ENCODE data around the gene PPP1R37.

Gene PPP1R37

DNA sequence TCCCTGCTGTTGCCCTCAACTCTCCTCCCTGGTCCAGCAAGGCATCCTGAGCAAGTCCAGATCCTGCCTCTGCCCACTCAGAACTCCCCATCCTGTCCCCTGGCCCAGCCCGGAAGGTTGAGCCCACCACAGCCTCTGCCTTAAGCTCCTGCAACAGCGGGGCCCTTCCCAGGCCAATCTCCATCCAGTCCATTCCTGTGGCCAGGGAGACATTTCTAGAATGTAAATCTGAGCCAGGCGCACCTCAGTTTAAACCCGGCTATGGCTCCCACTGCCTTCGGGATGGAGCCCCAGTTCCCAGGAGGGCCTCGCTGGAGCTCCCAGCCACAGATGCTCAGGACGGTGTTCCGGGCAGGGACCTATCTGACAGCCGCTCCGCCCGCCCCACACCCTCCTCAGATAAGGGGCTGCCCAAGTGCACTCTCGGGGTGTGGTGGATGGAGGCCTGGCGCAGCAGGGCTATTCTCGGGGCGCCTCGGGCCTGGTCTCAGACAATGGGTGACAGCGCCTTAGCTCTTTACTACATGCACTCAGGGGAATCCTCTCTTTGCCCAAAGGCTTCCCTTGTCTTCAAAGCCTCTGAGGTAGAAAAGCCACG, 79.7 kb downstream of the PPP1R37 start:
- Histone ChIP-seq H3K9me3 (ENCODE audit: insufficient read depth, low read depth, low read length) (peaks cover 2% of the 10 kb centered on the region), H3K4me3 (ENCODE audit: low read depth, low read length) (no peak overlapping the region), H2AK5ac (ENCODE audit: low read length) (no peak overlapping the region), H3K36me3 (ENCODE audit: control insufficient read depth in 1 of 2, insufficient read depth in 2 of 2, low read length in 2 of 2) (no peaks in the 10 kb centered on the region), H3K4me1 (ENCODE audit: control insufficient read depth in 1 of 2, insufficient read depth in 2 of 2, low read length in 2 of 2) (no peaks in the 10 kb centered on the region), H4K91ac (ENCODE audit: low read depth, low read length) (no peak overlapping the region), H2BK5ac (ENCODE audit: low read depth, low read length, poor library complexity) (no peak overlapping the region), H3K23ac (ENCODE audit: low read length) (no peak overlapping the region), H3K4ac (ENCODE audit: low read depth, low read length) (no peak overlapping the region), H3K9ac (ENCODE audit: low read length) (no peak overlapping the region), H4K12ac (ENCODE audit: low read depth, low read length) (no peak overlapping the region), H2BK120ac (ENCODE audit: insufficient read depth, low read length, poor library complexity) (no peak overlapping the region), H3K18ac (ENCODE audit: low read length) (no peak overlapping the region), H3K27ac (ENCODE audit: low read depth, low read length) (no peak overlapping the region), H3K4me2 (ENCODE audit: low read length) (no peak overlapping the region), H4K8ac (ENCODE audit: low read depth, low read length) (no peak overlapping the region), H2AFZ (ENCODE audit: insufficient read depth, low read length, poor library complexity) (no peak overlapping the region), H2BK12ac (ENCODE audit: low read length) (no peak overlapping the region), H3K14ac (ENCODE audit: low read length) (no peak overlapping the region), H3K79me2 (ENCODE audit: control insufficient read depth, insufficient read depth, low read length, poor library complexity) (no peaks in the 10 kb centered on the region), H3K79me1 (ENCODE audit: low read length) (no peaks in the 10 kb centered on the region), H3K27me3 (ENCODE audit: insufficient read depth, low read length) (no peaks in the 10 kb centered on the region)
- no peak for DNase-seq
- WGBS (ENCODE audit: extremely low coverage, insufficient coverage, insufficient read length) = no CpG with 5 or more reads among the region's 18 CpGs

DNA sequence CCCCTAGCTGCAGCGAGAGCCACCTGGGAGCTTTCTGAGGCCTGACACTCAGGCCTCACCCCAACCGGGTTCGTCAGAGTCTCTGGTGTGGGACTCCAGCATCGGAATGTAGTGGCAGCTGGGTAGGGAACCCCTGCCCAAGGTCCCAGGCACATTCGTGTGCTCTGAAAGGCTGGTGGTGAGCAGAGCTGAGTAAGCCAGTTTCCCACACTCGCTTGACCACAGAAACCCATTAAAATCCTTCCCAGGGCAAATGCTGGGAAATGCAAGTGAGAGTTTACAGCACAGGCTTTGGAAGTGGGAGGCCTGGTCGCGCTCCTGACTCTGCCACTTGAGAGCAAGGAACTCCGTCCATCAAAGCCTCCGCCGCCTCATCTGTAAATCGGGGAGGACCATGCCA, 80.8 kb downstream of the PPP1R37 start:
- no CpG with 5 or more reads among the region's 12 CpGs for WGBS (ENCODE audit: extremely low coverage, insufficient coverage, insufficient read length)
- Histone ChIP-seq H2BK12ac (ENCODE audit: low read length) (no peak overlapping the region), H2BK120ac (ENCODE audit: insufficient read depth, low read length, poor library complexity) (no peak overlapping the region)

DNA sequence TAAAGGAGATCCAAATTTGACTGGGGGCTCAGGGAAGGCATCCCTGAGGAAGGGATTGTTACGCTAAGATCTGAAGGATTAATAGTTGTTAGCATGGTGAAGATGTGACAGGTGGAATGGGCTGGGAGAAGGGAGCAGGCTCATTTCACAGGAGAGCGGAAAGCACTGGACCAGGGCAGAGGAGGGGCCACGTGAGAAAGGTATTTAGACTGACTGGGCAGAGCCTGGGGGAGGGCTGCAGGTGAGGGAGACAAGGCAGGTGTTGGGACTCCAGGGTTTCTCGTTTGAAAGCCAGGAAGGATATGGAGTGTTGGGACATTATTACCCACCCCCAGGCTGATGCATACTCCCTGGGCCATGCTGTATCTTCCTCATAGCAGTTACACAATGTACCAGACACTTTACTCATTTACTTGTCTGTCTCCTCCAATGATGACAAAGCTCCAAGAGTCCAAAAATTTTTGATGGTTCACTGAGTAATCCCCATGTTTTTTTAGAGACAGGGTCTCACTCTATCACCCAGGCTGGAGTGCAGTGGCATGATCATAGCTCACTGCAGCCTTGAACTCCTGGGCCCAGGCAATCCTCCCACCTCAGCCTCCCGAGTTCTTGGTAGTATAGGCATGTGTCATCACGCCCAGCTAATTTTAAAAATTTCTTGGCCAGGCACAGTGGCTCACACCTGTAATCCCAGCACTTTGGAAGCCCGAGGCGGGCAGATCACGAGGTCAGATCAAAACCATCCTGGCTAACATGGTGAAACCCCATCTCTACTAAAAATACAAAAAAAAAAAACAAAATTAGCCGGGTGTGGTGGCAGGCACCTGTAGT, 82.8 kb downstream of the PPP1R37 start:
- H3K4me1 ChIP-seq (ENCODE audit: control insufficient read depth in 1 of 2, insufficient read depth in 2 of 2, low read length in 2 of 2) = peaks cover 6 to 7% of the 10 kb centered on the region in 2 experiments
- no peak overlapping the region for H2BK12ac ChIP-seq (ENCODE audit: low read length)
- no peaks in the 10 kb centered on the region for H3K9me3 ChIP-seq (ENCODE audit: insufficient read depth, low read depth, low read length)
- H2BK5ac ChIP-seq (ENCODE audit: low read depth, low read length, poor library complexity) = no peak overlapping the region
- H3K9ac ChIP-seq (ENCODE audit: low read length) = no peak overlapping the region
- no peak overlapping the region for H3K14ac ChIP-seq (ENCODE audit: low read length)
- H3K4me3 ChIP-seq (ENCODE audit: low read depth, low read length) = no peak overlapping the region
- peaks cover 11% of the 10 kb centered on the region for H3K79me2 ChIP-seq (ENCODE audit: control insufficient read depth, insufficient read depth, low read length, poor library complexity)
- H3K23ac ChIP-seq (ENCODE audit: low read length) = no peak overlapping the region
- H2BK120ac ChIP-seq (ENCODE audit: insufficient read depth, low read length, poor library complexity) = no peak overlapping the region
- no peak overlapping the region for H2AK5ac ChIP-seq (ENCODE audit: low read length)
- DNase-seq = peak; percentile 52 to 81
- H3K4ac ChIP-seq (ENCODE audit: low read depth, low read length) = no peak overlapping the region
- H3K4me2 ChIP-seq (ENCODE audit: low read length) = no peak overlapping the region
- no peak overlapping the region for H4K91ac ChIP-seq (ENCODE audit: low read depth, low read length)
- H4K8ac ChIP-seq (ENCODE audit: low read depth, low read length) = no peak overlapping the region
- H3K18ac ChIP-seq (ENCODE audit: low read length) = no peak overlapping the region
- no peaks in the 10 kb centered on the region for H3K36me3 ChIP-seq (ENCODE audit: control insufficient read depth in 1 of 2, insufficient read depth in 2 of 2, low read length in 2 of 2)
- no peak overlapping the region for H4K12ac ChIP-seq (ENCODE audit: low read depth, low read length)
- H3K27ac ChIP-seq (ENCODE audit: low read depth, low read length) = no peak overlapping the region
- WGBS (ENCODE audit: extremely low coverage, insufficient coverage, insufficient read length) = no CpG with 5 or more reads among the region's 10 CpGs
- no peak overlapping the region for H2AFZ ChIP-seq (ENCODE audit: insufficient read depth, low read length, poor library complexity)
- no peaks in the 10 kb centered on the region for H3K27me3 ChIP-seq (ENCODE audit: insufficient read depth, low read length)
- peaks cover 14% of the 10 kb centered on the region for H3K79me1 ChIP-seq (ENCODE audit: low read length)

More for the DNA sequence above, 80.8 kb downstream of the PPP1R37 start:
- Histone ChIP-seq H4K12ac (ENCODE audit: low read depth, low read length) (no peak overlapping the region), H3K14ac (ENCODE audit: low read length) (no peak overlapping the region), H4K8ac (ENCODE audit: low read depth, low read length) (no peak overlapping the region), H3K27ac (ENCODE audit: low read depth, low read length) (no peak overlapping the region), H4K91ac (ENCODE audit: low read depth, low read length) (no peak overlapping the region), H3K4me2 (ENCODE audit: low read length) (no peak overlapping the region), H2AFZ (ENCODE audit: insufficient read depth, low read length, poor library complexity) (no peak overlapping the region), H3K27me3 (ENCODE audit: insufficient read depth, low read length) (no peaks in the 10 kb centered on the region), H3K79me2 (ENCODE audit: control insufficient read depth, insufficient read depth, low read length, poor library complexity) (peaks cover 2% of the 10 kb centered on the region), H2BK5ac (ENCODE audit: low read depth, low read length, poor library complexity) (no peak overlapping the region), H3K18ac (ENCODE audit: low read length) (no peak overlapping the region), H3K4me1 (ENCODE audit: control insufficient read depth in 1 of 2, insufficient read depth in 2 of 2, low read length in 2 of 2) (no peaks in the 10 kb centered on the region), H3K4ac (ENCODE audit: low read depth, low read length) (no peak overlapping the region), H2AK5ac (ENCODE audit: low read length) (no peak overlapping the region), H3K79me1 (ENCODE audit: low read length) (peaks cover 5% of the 10 kb centered on the region), H3K9me3 (ENCODE audit: insufficient read depth, low read depth, low read length) (peaks cover 2% of the 10 kb centered on the region), H3K9ac (ENCODE audit: low read length) (no peak overlapping the region), H3K23ac (ENCODE audit: low read length) (no peak overlapping the region), H3K4me3 (ENCODE audit: low read depth, low read length) (no peak overlapping the region), H3K36me3 (ENCODE audit: control insufficient read depth in 1 of 2, insufficient read depth in 2 of 2, low read length in 2 of 2) (no peaks in the 10 kb centered on the region)
- no peak for DNase-seq

DNA sequence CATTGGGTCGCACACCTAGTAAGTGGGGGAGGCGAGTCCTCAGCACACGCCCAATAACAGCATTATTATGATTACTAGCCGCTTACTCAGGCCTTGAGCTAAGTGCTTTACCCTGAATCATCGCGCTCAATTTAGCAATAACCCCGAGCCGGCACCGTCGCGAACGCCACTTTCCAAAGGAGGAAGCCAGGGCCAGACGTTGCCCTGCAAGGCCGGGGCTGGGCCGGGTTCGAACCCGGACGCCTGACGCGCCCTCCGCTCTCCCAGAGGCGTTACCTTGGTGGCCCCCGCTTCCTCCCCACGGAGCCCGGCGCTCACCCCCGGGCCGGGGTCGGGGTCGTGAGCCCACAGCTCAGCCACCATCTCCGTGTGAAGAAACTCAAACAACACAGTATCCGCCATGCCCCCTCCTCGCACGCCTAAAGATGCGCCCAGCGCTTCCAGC, 84.9 kb downstream of the PPP1R37 start, which contains the start of gene TRAPPC6A:
Gene TRAPPC6A, minus strand, starts transcription at position 421 of the 445 bp plus-strand sequence. Its CDS starts 19 bp downstream, at position 402.
- Histone ChIP-seq H2AFZ (ENCODE audit: insufficient read depth, low read length, poor library complexity) (peak within 1 kb of the TSS; percentile 95), H3K27ac (ENCODE audit: low read depth, low read length) (peak within 1 kb of the TSS; percentile 59), H4K12ac (ENCODE audit: low read depth, low read length) (peak within 1 kb of the TSS; percentile 74), H3K23ac (ENCODE audit: low read length) (no peak within 1 kb of the TSS), H3K27me3 (ENCODE audit: insufficient read depth, low read length) (no peaks in the 10 kb centered on the region), H3K79me2 (ENCODE audit: control insufficient read depth, insufficient read depth, low read length, poor library complexity) (peaks cover 12% of the 10 kb centered on the region), H3K9ac (ENCODE audit: low read length) (peak within 1 kb of the TSS; percentile 82), H2BK120ac (ENCODE audit: insufficient read depth, low read length, poor library complexity) (peak within 1 kb of the TSS; percentile 77), H4K91ac (ENCODE audit: low read depth, low read length) (peak within 1 kb of the TSS; percentile 76), H3K9me3 (ENCODE audit: insufficient read depth, low read depth, low read length) (no peaks in the 10 kb centered on the region), H3K4me2 (ENCODE audit: low read length) (peak within 1 kb of the TSS; percentile 78), H3K79me1 (ENCODE audit: low read length) (peaks cover 14% of the 10 kb centered on the region), H3K4ac (ENCODE audit: low read depth, low read length) (peak within 1 kb of the TSS; percentile 76), H2BK12ac (ENCODE audit: low read length) (no peak within 1 kb of the TSS), H3K4me1 (ENCODE audit: control insufficient read depth in 1 of 2, insufficient read depth in 2 of 2, low read length in 2 of 2) (peaks cover 6 to 7% of the 10 kb centered on the region in 2 experiments), H2AK5ac (ENCODE audit: low read length) (peak within 1 kb of the TSS; percentile 38), H3K36me3 (ENCODE audit: control insufficient read depth in 1 of 2, insufficient read depth in 2 of 2, low read length in 2 of 2) (no peaks in the 10 kb centered on the region), H3K14ac (ENCODE audit: low read length) (peak within 1 kb of the TSS; percentile 81), H3K18ac (ENCODE audit: low read length) (peak within 1 kb of the TSS; percentile 86), H2BK5ac (ENCODE audit: low read depth, low read length, poor library complexity) (peak within 1 kb of the TSS; percentile 79), H3K4me3 (ENCODE audit: low read depth, low read length) (peak within 1 kb of the TSS; percentile 90), H4K8ac (ENCODE audit: low read depth, low read length) (peak within 1 kb of the TSS; percentile 89)
- no CpG with 5 or more reads among the region's 36 CpGs for WGBS (ENCODE audit: extremely low coverage, insufficient coverage, insufficient read length)
- peak; percentile 84 to 93 for DNase-seq

All from trophoblast cell (in vitro differentiated cells and primary cell).